NCI-H1436 (cell line): ENCODE measurements around the gene HNRNPL.
"Not testable (repeated sequence)": the region's sequence is repeated elsewhere in the genome, so short reads cannot be mapped to it uniquely, and the experiment has no call there.

Experiments used
- DNase-seq: peaks from one replicate; lab custom pipeline; 2025; lab: John Stamatoyannopoulos, UW

Gene HNRNPL

GRCh38 chr19:38869836-38870607, 20.2 kb upstream of the HNRNPL start:
- no peak for DNase-seq

- no peak for DNase-seq
Measured at GRCh38 chr19:38869160-38869835, 19.5 kb upstream of the HNRNPL start.

- no peak for DNase-seq
Measured at GRCh38 chr19:38868551-38868950, 18.8 kb upstream of the HNRNPL start.

- no peak for DNase-seq
Measured at GRCh38 chr19:38867171-38867780, 17.5 kb upstream of the HNRNPL start.

- DNase-seq, result peak; percentile 19
Measured at GRCh38 chr19:38862321-38863059, 12.7 kb upstream of the HNRNPL start.

GRCh38 chr19:38861368-38861767, 11.6 kb upstream of the HNRNPL start:
- DNase-seq, result no peak

- not testable (repeated sequence) for DNase-seq
Measured at GRCh38 chr19:38859631-38860204, 9.9 kb upstream of the HNRNPL start.

- DNase-seq, result no peak
Measured at GRCh38 chr19:38856813-38857212, 7.0 kb upstream of the HNRNPL start.

GRCh38 chr19:38855751-38856150, 6.0 kb upstream of the HNRNPL start:
- not testable (repeated sequence) for DNase-seq

- not testable (repeated sequence) for DNase-seq
Measured at GRCh38 chr19:38854961-38855360, 5.2 kb upstream of the HNRNPL start.

GRCh38 chr19:38853214-38853613, 3.4 kb upstream of the HNRNPL start:
- no peak for DNase-seq

GRCh38 chr19:38852231-38853044, 2.7 kb upstream of the HNRNPL start:
- DNase-seq, result no peak

GRCh38 chr19:38851622-38852230, 1.9 kb upstream of the HNRNPL start:
- peak; percentile 87 for DNase-seq

GRCh38 chr19:38850976-38851621, 1.3 kb upstream of the HNRNPL start:
- no peak for DNase-seq

GRCh38 chr19:38850436-38850975, 720 bp upstream of the HNRNPL start:
- peak; percentile 68 for DNase-seq

- DNase-seq, result peak; percentile 95
Measured at GRCh38 chr19:38849147-38849859, 483 bp downstream of the HNRNPL start.

- no peak for DNase-seq
Measured at GRCh38 chr19:38848299-38849146, 1.3 kb downstream of the HNRNPL start.

- no peak for DNase-seq
Measured at GRCh38 chr19:38846097-38846496, 3.7 kb downstream of the HNRNPL start.
